Epidermal melanocyte (primary cell): Measurements from ENCODE around the gene CDR2L.
"Not testable (repeated sequence)": the region's sequence is repeated elsewhere in the genome, so short reads cannot be mapped to it uniquely, and the experiment has no call there.

ENCODE experiments used
- DNase-seq: peaks from one replicate; pipeline ENCODE4 v3.0.0; 2011; ENCODE audit warnings: low spot score; ENCODE audit not compliant: insufficient read length

CDR2L gene

DNA sequence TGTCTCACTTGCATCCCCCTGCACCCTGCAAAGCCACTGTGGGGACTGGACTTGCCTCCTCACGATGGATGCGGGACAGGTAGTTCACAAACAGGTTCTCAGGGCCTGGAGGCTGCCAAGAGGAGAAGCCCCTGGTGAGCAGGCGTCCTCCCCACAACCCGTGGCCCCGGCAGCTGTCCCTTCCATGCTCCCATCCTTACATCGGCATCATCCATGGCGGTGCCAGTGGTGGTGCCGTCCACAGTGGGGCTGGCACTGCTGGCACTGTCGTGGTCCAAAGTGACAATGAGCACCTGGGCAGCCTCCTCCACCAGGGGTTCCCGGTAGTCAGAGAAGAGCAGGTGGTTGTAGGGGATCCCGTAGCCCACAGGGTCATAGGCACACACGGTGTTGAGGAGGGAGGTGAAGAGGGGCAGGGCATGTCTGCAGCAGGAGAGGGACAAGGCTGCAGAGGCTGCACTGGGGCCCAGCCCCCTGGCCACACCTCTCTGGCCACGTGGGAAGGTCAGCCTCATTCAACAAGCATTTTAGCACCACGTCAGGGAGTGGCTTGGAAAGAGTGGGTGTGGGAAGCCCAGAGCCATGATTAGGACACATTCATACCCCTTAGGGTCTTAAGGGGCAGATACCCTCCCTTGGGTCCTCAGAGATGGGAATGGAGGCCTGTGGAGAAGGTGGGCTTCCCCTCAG, 27.5 kb upstream of the CDR2L start:
- no peak for DNase-seq

DNA sequence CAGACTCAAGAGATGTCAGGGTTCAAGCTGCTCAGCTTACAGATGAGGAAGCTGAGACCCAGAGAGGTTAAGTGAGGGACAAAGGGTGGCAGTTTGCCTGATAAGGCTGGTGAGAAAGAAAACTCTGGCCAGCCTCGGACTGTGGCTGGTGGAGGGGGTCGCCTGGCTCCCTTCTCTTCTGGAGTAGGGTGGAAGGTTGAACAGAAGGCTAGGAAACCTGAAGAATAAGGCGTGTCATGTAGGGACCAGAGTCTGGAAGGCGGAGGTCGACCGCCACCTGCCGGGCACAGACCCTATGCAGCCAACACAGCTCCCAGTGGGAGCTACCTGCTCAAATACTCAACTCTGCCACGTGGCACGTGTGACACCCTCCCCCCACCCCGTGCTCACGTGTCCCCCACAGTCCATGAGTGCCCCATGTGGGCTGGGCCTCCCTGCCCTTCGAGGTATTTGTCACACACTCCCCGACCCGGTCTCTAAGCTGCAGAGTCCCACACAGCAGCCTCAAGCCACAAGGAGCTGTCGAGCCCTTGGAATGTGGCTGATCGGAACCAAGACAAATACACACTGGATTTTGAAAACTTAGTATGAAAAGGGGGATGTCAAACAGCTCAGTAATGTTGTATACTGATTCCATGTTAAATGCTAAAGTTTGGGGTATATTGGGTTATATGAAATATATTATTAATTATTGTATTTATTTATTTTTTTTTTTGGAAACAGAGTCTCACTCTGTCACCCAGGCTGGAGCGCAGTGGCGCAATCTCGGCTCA, 26.7 kb upstream of the CDR2L start:
- no peak for DNase-seq

DNA sequence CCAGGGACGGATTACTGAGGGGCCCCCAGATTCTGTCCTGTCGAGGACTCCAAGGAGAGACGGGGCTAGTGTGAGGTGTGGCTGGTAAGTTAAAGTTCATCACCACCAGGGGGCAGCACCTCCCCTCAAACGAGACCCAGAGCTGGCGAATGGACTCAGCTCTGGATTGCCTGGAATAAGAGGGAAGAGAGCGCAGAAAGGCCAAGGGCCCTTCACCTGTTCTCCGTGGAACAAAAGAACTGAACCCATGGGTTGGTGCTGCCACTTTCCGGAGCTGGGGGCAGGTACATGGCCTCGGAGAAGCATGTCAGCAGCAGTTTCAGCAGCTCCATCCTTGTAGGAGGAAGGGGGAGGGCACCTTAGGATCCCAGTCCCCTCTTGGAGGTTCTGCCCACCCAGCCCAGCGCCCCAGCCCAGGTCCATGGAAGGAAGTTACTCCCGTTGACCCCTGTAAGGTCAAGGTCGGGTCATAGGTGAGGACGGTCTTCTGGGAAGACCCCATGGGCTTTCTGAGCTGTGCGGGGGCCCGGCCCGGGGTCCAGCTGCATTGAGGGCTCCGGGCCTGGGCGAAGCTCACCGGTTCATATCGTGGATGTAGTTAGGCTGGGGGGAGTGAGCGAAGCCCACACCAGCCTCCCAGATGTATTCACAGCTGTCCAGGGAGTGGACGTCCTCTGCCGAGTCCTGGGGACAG, 25.6 kb upstream of the CDR2L start:
- peak; percentile 96 for DNase-seq

DNA sequence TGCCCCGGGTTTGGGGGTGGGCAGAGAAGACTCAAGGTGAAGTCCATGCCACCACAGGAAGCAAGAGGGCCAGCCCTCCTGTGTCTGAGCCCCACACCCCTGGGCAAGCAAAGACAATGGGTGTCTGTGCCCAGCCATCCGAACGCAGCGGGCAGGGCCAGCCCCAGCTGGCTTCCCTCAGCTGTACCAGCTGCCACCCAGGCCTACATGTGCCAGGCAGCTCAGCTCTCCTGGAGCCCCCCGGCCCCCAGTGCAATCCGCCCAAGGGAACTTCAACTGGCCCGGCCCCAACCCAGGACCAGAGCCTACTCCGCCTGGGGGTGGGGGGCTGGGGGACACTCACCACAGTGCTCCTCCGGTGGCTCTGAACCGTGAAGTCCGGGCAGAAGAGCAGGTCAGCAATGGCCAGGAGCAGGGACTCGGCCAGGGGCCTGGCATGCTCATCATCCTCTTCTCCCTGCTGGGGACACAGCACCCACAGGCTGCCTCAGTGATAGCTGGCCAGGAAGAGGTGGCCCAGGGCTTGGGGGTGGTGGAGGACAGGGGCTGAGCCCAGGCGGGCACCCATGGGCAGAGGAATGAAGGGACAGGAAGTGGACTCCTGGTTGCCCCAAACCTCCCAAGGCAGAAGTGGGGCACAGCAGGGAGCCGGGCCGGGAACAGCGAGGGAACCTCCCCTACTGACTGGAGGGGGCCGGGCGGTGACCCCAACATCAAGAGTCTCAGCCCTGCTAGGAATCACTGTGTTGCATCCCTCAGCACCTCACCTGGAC, 24.6 kb upstream of the CDR2L start:
- DNase-seq = no peak

DNA sequence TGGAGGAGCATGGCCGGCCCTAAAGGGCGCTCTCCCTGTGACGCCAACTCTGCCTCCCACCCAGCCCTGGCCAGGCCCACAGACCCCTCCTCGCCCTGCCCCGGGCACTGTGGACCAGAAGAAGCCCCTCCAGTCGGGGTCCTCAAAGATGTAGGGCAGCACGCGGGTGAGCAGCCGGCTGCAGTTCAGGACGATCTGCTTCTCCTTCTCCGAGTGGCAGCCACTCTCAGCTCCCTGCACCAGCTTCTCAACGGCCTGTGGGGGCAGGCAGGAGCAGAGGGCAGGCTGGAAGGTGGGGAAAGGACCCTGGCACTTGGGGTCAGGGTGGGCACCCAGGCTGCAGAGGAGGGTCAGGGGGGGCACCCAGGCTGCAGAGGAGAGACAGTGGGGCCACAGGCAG, 23.8 kb upstream of the CDR2L start:
- no peak for DNase-seq

DNA sequence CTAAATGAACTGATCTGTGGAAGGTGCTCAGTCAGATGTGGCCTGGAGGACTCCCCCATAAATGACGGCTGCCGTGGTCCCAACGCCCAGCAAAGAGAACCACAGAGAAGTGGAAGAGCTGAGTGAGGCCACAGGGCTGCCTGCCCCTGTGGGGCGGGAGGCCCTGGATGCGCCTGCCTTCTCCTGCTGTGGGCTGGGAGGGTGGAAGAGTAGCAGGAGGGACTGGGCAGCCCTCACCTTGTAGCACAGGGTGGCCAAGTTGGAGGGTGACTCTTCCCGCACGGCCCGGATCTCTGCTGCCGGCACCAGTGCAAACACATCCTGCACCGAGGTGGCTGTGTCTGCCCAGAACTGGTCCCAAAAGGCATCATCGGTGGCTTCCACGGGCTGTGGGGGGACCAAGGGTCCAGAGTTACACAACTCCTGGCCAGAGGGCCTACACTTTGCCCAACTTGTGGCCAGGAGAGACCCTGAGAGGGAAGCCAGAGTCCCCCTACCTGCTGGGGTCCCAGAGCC, 23.1 kb upstream of the CDR2L start:
- DNase-seq = no peak

DNA sequence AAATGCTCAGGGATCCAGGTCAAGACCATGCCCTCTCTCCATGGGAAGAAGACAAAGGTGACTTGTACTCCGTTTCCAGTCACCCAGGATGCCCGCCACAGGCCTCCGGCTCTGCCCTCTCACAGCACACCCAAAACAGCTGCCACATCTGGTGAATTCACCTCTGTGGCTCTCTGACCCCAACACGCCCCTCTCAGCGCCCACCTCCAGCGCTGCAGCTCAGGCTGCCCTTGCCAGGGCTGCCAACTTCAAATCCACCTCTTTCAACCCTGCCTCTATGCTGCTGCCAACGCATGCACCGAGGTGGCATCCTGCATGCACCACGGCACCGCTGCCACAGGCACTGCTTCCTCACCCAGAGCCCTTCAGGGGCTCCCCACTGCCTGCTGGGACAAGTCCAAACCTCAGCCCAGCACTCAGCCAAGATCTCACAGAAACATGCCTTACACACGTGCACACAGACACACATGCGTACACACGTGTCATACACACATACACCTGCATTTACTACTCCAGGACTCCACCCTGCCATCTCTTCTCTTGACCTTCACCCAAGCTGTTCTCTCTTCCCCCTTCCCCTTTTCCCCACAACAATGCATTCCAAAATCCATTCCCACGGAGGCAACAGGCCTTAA, 22.3 kb upstream of the CDR2L start:
- no peak for DNase-seq

DNA sequence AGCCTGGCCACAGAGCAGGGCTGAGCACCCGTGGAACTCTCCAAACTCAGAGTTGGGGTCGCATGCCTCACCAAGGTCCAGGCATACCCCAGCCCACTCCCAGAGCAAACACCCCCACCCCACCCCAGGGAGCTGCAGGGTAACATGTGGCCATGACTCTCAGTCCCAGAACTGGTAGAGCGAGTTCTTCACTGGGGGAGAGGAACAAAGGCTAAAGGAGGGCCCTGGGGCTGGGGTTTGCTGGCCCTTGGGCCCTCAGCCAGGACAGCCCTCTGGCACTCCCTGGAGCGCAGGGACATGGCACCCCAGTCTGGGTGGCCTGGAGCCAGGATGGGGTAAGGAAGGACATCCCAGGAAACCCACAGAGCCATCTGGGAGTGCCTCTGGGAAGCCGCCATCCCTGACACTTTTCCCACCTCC, 19.1 kb upstream of the CDR2L start:
- DNase-seq = no peak

DNA sequence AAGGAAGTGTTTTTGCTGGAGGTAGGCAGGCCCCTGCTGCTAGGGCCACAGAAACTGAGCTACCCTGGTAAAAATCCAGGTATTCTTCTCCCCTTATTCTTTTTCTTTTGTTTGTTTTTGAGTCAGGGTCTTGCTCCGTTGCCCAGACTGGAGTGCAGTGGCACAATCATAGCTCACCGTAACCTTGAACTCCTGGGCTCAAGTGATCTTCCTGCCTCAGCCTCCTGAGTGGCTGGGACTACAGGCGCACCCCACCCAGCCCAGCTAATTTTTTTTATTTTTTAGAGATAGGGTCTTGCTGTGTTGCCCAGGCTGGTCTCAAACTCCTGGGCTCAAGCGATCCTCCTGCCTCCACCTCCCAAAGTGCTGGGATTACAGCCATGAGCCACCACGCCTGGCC, 17.9 kb upstream of the CDR2L start:
- not testable (repeated sequence) for DNase-seq

DNA sequence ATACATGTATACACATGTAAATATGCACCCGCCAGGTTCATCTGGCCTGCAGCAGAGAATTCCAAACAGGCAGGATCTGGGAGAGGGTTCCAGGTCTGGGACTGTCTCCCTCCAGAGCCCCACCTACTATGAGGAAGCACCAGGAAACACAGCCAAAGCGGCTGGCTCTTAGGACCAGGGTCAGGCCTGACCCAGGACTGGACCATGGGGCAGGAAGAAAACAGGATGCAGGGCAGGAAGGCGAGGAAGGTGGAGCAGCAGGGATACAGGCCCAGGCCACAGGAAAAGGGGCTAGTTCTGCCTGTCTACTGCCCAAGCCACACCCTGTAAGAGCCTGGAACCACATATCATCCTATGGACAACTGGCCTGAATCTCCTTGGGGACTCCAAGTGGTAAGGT, 17.0 kb upstream of the CDR2L start:
- DNase-seq = no peak

DNA sequence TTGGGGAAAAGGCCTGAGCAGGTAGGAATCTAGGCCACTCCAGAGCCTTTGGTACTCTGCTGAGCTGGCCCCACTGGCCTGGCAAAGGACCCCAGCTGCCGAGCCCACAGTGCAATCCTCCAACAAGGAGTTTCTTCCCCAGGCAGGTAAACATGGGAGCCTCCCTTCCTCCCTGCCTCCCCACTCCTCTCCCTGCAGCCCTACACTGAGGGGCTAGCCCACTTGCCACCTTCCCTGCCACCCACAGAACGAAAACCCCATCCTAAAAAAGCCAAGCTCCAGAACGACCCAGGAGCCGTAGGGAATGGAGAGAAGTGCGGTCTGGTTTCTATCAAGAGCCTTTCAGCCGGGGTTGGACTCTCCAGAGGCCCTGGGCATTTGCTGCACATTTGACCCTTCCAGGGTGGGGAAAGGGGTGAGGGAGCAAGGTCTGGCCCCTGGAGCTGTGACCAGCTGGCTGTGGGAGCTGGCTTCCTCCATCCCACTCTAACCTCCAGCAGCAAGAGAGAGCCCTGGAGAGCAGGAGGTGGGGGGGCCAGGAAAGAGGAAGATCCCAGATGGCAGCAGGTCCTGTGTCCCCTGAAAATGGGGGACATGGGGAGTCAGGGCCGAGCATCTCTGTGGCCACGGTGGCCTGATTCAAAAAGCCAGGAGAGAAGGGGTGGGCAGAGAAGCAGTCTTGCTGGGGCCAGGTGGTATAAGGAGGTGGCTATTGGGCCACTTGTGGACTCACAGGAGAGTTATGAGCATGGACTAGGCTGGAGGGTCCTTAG, 16.2 kb upstream of the CDR2L start:
- no peak for DNase-seq

DNA sequence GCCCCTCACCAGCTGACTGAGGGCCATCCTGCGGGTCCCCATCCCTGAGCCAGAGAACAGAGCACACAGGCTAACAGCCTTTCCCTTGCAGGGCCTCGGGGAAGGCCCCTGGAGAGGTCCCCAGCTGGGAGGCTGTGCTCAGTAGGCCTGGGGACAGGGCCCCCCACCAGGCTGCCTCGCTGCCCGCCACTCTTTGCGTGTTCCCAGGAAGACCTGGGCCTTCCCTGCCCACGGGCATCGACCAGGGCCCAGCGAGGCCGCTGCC, 15.7 kb upstream of the CDR2L start:
- no peak for DNase-seq

DNA sequence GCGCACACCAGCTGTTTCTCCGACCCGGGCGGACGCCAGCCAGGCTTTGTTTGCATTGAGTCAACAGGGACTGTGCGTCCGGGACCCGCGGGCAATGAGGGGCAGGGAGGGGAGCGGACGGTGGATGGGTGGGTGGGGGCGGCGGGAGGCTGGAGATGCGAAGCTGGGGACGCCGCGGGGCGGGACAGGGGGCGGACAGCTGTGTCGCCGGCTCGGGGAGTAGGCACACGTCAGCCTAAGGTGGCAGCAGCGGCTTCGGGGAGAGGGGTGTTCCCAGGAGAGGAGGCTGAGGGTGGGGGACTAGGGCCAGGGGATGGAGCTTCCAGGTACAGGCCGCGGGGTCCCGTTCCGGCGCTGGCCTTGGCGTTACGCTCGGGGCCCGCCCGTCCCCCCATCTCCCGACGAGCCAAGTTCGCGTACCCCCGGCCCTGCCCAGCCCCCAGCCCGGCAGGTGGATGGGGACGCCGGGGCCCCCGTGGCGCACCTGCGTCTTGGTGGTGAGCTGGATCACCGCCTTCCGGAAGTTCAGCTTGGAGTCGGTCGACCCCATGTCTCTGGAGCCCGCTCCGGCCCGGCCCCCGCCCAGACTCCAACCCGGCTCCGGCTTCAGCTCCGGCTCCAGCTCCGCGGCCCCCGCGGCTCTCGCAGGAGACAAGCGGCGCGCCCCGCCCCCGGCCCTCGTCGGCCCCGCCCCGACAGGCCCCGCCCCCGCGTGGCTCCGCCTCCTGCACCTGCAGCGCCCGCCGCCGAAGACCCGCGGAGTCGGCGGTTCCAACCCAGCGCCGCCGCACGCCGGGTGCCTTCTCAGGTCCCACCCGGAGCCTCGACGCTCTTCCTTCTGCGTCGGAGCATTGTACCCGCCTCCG, 15.1 kb upstream of the CDR2L start, which contains the start of gene HID1:
Gene HID1, minus strand, starts transcription at position 653 of the 866 bp plus-strand sequence. Its CDS starts 103 bp downstream, at position 550.
- DNase-seq = no peak

DNA sequence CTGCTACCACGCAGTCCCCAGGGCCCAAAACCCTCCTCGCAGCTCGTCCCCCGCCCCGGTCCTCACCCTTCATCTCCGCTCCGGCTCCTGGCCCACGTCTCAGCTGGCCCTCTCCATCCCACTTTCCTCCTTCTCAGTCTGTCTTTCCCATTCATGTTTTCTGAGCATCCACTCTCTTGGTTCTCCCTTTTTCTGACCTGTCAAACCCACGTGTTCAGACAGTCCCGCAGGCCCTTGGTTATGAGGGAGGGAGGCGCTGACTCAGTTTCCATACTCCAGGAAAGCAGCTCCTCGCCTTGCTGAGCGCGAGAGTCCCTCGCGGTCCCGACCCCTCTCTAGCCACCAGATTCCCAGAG, 14.5 kb upstream of the CDR2L start:
- no peak for DNase-seq

DNA sequence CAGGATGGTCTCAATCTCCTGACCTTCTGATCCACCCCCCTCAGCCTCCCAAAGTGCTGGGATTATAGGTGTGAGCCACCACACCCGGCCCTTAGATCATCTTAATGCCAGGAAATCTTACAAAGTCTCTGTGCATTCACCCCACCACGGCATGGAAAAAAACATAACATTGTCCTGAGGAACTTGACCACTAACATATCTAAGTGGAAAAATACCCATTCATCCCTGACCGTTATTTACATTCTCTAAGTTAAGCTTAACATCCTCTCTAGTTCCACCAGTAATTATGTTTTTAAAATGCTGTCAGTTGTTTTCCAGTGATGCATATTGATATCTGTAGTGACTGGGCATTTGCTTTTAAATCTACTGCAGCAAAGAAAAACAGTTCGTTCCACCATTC, 11.5 kb upstream of the CDR2L start:
- no peak for DNase-seq

DNA sequence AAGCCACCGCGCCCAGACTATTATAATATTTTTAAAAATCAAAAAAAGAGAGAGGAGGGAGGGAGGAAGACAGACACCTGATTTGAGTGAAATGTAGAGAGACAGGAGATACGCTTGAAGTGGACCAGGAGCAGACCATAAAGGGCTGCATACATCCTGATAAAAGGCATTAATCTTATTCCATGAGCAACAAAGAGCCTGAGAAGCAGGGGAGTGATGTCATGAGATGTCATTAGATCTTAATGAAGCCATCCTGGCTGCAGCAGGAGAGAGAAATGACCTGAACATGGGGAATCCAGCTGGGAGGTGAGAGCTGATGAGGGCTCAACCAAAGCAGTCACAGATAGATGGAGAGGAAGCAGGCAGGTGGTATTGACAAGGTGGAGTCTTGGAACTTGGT, 9.6 kb upstream of the CDR2L start:
- DNase-seq = no peak

DNA sequence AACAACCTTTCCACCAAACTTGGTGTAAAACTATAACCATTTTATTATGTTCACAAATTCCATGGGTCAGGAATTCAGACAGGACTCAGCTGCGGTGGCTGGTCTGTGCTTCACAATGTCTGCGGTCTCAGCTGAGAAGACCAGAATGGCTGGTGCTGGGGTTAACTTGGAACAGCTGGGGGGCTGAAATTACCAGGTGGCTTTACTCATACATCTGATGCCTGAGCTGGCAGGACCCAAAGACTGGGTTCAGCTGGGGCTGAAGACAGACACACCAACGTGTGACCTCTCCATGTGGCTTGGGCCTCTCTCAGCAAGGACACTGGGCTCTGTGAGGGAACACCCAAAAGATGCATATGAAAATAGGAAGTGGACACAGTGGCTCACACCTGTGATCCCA, 9.2 kb upstream of the CDR2L start:
- no peak for DNase-seq

DNA sequence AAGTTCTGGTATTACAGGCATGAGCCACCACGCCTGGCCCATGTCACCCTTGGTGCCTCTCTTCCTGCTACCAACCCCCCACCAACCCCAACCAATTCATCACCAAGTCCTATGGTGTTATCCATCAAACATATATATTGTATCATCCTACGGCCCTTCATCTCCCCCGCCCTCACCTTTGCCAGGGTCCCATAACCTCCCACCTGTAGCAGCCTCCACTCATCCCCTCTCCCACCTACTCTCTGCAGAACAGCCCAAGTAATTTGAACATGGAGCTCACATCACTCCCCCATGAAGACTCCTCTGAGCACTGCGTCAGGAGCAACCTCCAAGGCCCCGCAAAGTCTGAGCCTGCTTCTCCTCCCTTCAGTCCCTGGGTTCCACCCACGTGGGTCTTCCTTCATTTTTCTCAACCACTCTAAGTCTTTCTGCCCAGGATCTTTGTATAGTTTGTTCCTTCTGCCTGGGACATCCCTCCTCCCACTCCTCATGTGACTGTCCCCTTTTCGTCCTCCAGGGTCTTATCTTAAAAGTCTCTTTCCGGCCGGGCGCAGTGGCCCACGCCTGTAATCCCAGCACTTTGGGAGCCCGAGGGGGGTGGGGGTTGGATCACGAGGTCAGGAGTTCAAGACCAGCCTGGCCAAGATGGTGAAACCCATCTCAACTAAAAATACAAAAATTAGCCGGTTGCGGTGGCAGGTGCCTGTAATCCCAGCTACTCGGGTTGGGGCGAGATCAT, 7.9 kb upstream of the CDR2L start:
- DNase-seq = no peak
